Choroid plexus epithelial cell (primary cell): Measurements from ENCODE around the gene SETD2.
A peak's percentile ranks its signal among the peaks of the same experiment; 100 is the strongest.

Experiments
- DNase-seq: peaks from one replicate; pipeline ENCODE4 v3.0.0-alpha.2; 2010; ENCODE audit warnings: low read depth
- H3K4me3 ChIP-seq: 2 replicates; pipeline ENCODE4 v1.5.1; 2011; ENCODE audit warnings: low read depth, mild to moderate bottlenecking, control low read depth, low read length, moderate library complexity
- CTCF ChIP-seq: conservative IDR thresholded peaks from 2 replicates; pipeline ENCODE4 v1.5.1; 2011; ENCODE audit warnings: low read depth, mild to moderate bottlenecking, control low read depth, inconsistent platforms, low read length, moderate library complexity

Gene SETD2

DNA sequence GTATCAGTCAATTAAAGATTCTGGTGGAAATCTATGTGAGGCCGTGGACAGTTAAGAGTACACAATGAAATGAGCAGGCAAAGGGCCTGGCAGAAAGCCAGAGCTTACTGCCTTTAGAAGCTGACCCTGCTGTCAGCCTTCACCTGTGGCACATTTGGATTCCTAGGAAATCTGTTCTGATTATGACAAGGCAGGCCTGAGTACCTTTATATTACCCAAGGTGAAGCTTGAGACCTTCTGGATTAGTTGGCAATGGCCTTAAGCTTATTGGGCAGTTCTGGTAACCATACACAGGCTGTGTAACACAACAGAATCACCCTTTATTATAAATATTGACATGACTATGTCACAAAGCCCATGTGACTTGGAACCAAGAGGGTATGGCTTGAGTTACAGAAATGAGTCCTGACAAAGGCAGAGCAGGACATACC lies 141.3 kb downstream of the SETD2 start:
- H3K4me3 ChIP-seq: no peak overlapping the region
- DNase-seq: peak; percentile 47
- TF ChIP-seq CTCF: no peak

DNA sequence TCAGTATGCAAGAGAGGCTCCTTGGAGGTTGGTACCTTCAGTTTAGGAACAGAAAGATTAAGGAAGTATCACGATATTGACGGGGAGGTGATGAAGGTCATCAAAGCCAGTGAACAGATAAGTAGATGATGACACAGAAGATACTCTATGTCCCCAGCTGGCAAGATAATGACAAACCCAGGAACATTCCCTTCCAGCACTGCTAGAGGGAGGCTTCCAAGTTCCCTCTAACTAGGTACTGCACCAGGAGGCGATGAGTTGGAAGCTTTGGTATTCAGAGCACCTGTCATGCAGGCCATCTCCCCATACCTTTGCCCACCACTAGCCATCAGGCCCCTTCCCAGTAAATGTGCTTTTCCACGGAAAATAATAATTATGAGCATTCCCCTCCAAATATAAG lies 143.6 kb downstream of the SETD2 start:
- H3K4me3 ChIP-seq: no peak overlapping the region
- DNase-seq: no peak
- TF ChIP-seq CTCF: no peak

DNA sequence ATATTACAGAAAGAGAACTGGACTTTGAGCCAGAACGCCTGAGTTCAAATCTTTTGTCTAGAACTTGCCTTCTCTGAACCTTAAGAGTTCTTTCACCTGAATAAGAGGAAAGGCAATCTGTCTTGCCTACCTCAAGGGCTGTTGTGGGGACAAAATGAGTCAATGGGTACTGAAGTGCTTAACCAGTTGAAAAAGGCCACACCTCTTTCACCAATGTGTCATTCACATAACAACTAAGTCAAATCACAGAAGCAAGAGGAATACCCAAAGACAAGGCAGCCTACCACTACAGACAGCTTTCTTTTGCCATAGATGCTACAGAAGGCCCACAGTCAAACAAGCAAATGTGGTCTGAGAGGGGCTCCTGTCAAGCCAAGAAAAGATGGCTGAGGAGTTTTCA lies 144.7 kb downstream of the SETD2 start:
- TF ChIP-seq CTCF: no peak
- no peak overlapping the region for H3K4me3 ChIP-seq
- DNase-seq: no peak

DNA sequence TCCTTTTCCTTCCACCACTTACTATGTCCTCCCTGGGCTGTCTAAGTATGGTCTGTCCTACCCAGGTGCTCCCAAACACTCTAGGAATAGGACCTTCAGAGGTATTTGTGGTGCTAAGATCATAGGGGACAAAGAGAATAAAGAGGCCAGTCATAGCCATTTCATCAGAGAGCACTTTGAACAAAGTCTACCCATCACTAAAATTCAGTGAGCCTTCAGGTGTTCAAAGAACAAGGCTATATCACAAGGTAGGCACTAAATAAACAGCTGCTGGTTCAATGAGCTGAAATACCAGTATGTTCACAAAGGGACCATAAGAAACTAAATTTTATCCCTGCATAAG lies 145.7 kb downstream of the SETD2 start:
- no peak for TF ChIP-seq CTCF
- no peak for DNase-seq
- no peak overlapping the region for H3K4me3 ChIP-seq

GRCh38 chr3:47017504-47018268 lies 146.2 kb downstream of the SETD2 start:
- TF ChIP-seq CTCF: no peak
- DNase-seq: peak; percentile 64
- no peak overlapping the region for H3K4me3 ChIP-seq

DNA sequence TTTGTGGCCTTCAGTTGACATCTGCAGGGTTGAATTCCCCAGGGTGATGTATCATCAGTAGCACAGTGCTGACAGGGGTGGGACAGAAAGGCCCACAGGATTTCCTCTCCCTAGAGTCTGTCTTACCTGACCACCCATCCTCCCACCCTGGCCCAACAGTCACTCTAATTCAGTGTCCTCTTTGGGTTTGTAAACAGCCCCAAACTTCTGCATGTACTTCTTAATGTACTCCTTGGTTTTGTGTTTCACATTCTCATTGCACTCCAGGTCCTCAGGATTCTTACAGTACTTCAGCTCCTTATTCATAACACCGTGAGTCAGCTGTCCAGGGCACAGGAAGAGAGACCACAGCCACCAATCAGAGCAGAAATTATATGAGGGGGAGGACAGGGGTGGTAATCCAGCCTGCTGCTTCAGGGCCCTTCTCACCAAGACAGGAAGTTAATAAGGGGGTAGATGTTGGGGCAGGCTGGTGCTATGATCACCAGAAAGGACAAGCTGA lies 146.9 kb downstream of the SETD2 start:
- no peak for TF ChIP-seq CTCF
- DNase-seq: peak; percentile 83
- H3K4me3 ChIP-seq: no peak overlapping the region
